HEK293T (cell line): Measurements from ENCODE around the gene RSAD2.

Source experiments
- BHLHE40 ChIP-seq: fragments of 450-650 bp; IDR thresholded peaks from 2 replicates; pipeline ENCODE4 v1.6.1; 2016; ENCODE audit warnings: mild to moderate bottlenecking, moderate library complexity, borderline replicate concordance
- ELF4 ChIP-seq: fragments of 450-650 bp; IDR thresholded peaks from 2 replicates; pipeline ENCODE4 v1.6.1; 2017; ENCODE audit warnings: antibody characterized with exemption
- FOXA1 ChIP-seq: fragments of 450-650 bp; IDR thresholded peaks from 2 replicates; pipeline ENCODE4 v1.6.1; 2016; ENCODE audit warnings: mild to moderate bottlenecking
- FOXK2 ChIP-seq: fragments of 450-650 bp; IDR thresholded peaks from 2 replicates; pipeline ENCODE4 v1.6.1; 2016; ENCODE audit warnings: mild to moderate bottlenecking
- FOXM1 ChIP-seq: fragments of 450-650 bp; IDR thresholded peaks from 2 replicates; pipeline ENCODE4 v1.6.1; 2017; ENCODE audit warnings: mild to moderate bottlenecking, borderline replicate concordance
- HDGF ChIP-seq: fragments of 450-650 bp; IDR thresholded peaks from 2 replicates; pipeline ENCODE4 v1.6.1; 2017; ENCODE audit warnings: antibody characterized with exemption, borderline replicate concordance
- L3MBTL2 ChIP-seq: fragments of 450-650 bp; conservative IDR thresholded peaks from 2 replicates; pipeline ENCODE4 v1.6.1; 2016; ENCODE audit warnings: mild to moderate bottlenecking
- NFRKB ChIP-seq: fragments of 450-650 bp; IDR thresholded peaks from 2 replicates; pipeline ENCODE4 v1.6.1; 2016; ENCODE audit warnings: mild to moderate bottlenecking, moderate library complexity
- SP1 ChIP-seq: fragments of 450-650 bp; IDR thresholded peaks from 2 replicates; pipeline ENCODE4 v1.6.1; 2017
- SUZ12 ChIP-seq: fragments of 450-650 bp; IDR thresholded peaks from 2 replicates; pipeline ENCODE4 v1.6.1; 2016; ENCODE audit warnings: mild to moderate bottlenecking
- TARDBP ChIP-seq: fragments of 450-650 bp; IDR thresholded peaks from 2 replicates; pipeline ENCODE4 v1.6.1; 2016
- ZNF384 ChIP-seq: fragments of 450-650 bp; IDR thresholded peaks from 2 replicates; pipeline ENCODE4 v1.6.1; 2016

GRCh38 chr2:6885551-6885950 lies 8.0 kb downstream of the RSAD2 start:
- TF ChIP-seq SP1 (no peak), FOXM1 (no peak), ZNF384 (no peak), TARDBP (no peak), NFRKB (no peak), FOXA1 (no peak), BHLHE40 (no peak), SUZ12 (no peak), FOXK2 (no peak), L3MBTL2 (no peak), ELF4 (no peak), HDGF (no peak)
